H1 (cell line): ENCODE results near the gene ARRB1. TPM values are rescaled to one million over a fixed set of nuclear protein-coding genes. Genes with fewer than 3 reads are reported as not detected.
A peak's percentile ranks its signal among the peaks of the same experiment; 100 is the strongest.

Source experiments
- CTCF ChIA-PET: fragments of 300-600 bp; sonication (Branson Sonifier 250); formaldehyde crosslinking; loops from one replicate; lab custom pipeline; 2021; ENCODE audit not compliant: partially characterized antibody; lab: Charles Lee
- POLR2A ChIA-PET: fragments of 300-600 bp; sonication (Branson Sonifier 250); formaldehyde crosslinking; loops from one replicate; lab custom pipeline; 2021; ENCODE audit warnings: inconsistent platforms; ENCODE audit not compliant: partially characterized antibody; lab: Charles Lee
- DNase-seq, 2 experiments: peaks; one replicate each; pipeline versions ENCODE4 v3.0.0 to v3.0.0-alpha.2; 2010 to 2022; ENCODE audit warnings: low spot score in 2 of 2, low read depth in 1 of 2, mixed read lengths in 1 of 2
- FAIRE-seq: peaks from 2 replicates; lab custom pipeline; 2011; peaks lifted over from hg19 to GRCh38; lab: Jason Lieb, UNC
- H2AFZ ChIP-seq: 2 replicates; pipeline ENCODE4 v1.8.1; 2012; ENCODE audit warnings: low read length, inconsistent platforms
- H2AK5ac ChIP-seq: 2 replicates; pipeline ENCODE4 v1.6.1; 2013; ENCODE audit warnings: low read depth, low read length
- H2BK120ac ChIP-seq: replicated peaks from 2 replicates; pipeline ENCODE3; 2013; ENCODE audit warnings: low read depth, low read length, inconsistent platforms
- H2BK12ac ChIP-seq: 2 replicates; pipeline ENCODE4 v1.6.1; 2013; ENCODE audit warnings: low read depth, low read length
- H2BK15ac ChIP-seq: 2 replicates; pipeline ENCODE4 v1.6.1; 2013; ENCODE audit warnings: low read length
- H2BK20ac ChIP-seq: 2 replicates; pipeline ENCODE4 v1.6.1; 2013; ENCODE audit warnings: low read length
- H2BK5ac ChIP-seq: 2 replicates; pipeline ENCODE4 v1.6.1; 2013; ENCODE audit warnings: low read depth, low read length
- H3K14ac ChIP-seq: 2 replicates; pipeline ENCODE4 v1.6.1; 2013; ENCODE audit warnings: inconsistent platforms; ENCODE audit not compliant: insufficient read length
- H3K18ac ChIP-seq: 2 replicates; pipeline ENCODE4 v1.6.1; 2013; ENCODE audit warnings: low read length; ENCODE audit errors: extremely low read depth
- H3K23ac ChIP-seq: 2 replicates; pipeline ENCODE4 v1.6.1; 2013; ENCODE audit warnings: inconsistent platforms; ENCODE audit not compliant: insufficient read length
- H3K23me2 ChIP-seq: 2 replicates; pipeline ENCODE4 v1.6.1; 2013; ENCODE audit warnings: low read depth, low read length
- H3K27ac ChIP-seq: 2 replicates; pipeline ENCODE4 v1.6.1; 2011; ENCODE audit warnings: low read depth, low read length, inconsistent platforms
- H3K27me3 ChIP-seq, 4 experiments: replicated peaks in 1 of 4; 1 replicate in 1 of 4; 2 replicates in 3 of 4; pipeline versions ENCODE4 v1.6.1 to v1.8.1; 2011 to 2013; ENCODE audit warnings: low read length in 3 of 4, mild to moderate bottlenecking in 3 of 4, inconsistent platforms in 2 of 4, mixed read lengths in 2 of 4, moderate library complexity in 1 of 4; ENCODE audit not compliant: control insufficient read depth in 3 of 4, insufficient read depth in 3 of 4; ENCODE audit errors: extremely low read depth in 1 of 4
- H3K36me3 ChIP-seq, 4 experiments: 2 replicates each; pipeline versions ENCODE4 v1.6.1 to v1.8.1; 2011 to 2013; ENCODE audit warnings: mild to moderate bottlenecking in 4 of 4, low read length in 3 of 4, moderate library complexity in 2 of 4, control low read depth in 1 of 4, inconsistent platforms in 1 of 4; ENCODE audit not compliant: insufficient read depth in 4 of 4, control insufficient read depth in 2 of 4
- H3K4ac ChIP-seq: replicated peaks from 2 replicates; pipeline ENCODE3; 2013; ENCODE audit warnings: low read length, low read depth, mixed read lengths, inconsistent platforms; ENCODE audit not compliant: insufficient read length
- H3K4me1 ChIP-seq, 4 experiments: replicated peaks in 1 of 4; 1 replicate in 1 of 4; 2 replicates in 3 of 4; pipeline versions ENCODE4 v1.6.1 to v1.8.1; 2011 to 2013; ENCODE audit warnings: low read length in 3 of 4, inconsistent platforms in 2 of 4, mixed read lengths in 1 of 4; ENCODE audit not compliant: insufficient read depth in 4 of 4, control insufficient read depth in 3 of 4
- H3K4me2 ChIP-seq, 2 experiments: 2 replicates each; pipeline versions ENCODE4 v1.6.1 to v1.8.1; 2011 to 2013; ENCODE audit warnings: low read depth in 2 of 2, low read length in 2 of 2, control low read depth in 1 of 2, inconsistent platforms in 1 of 2, mild to moderate bottlenecking in 1 of 2; ENCODE audit not compliant: insufficient read depth in 1 of 2
- H3K4me3 ChIP-seq, 4 experiments: fragments of 200-600, 300-600 bp in 1 of 4; sonication (generic), shearing (Covaris generic), sonication (Bioruptor Twin) in 1 of 4; 2 replicates each; pipeline versions ENCODE4 v1.5.1 to v1.8.1; 2011 to 2016; ENCODE audit warnings: low read length in 4 of 4, low read depth in 3 of 4, control low read depth in 2 of 4, inconsistent platforms in 2 of 4, mild to moderate bottlenecking in 2 of 4, mixed read lengths in 1 of 4, moderate library complexity in 1 of 4; ENCODE audit not compliant: insufficient read depth in 2 of 4; ENCODE audit errors: extremely low read depth in 1 of 4
- H3K56ac ChIP-seq: replicated peaks from 2 replicates; pipeline ENCODE3; 2013; ENCODE audit warnings: low read depth, mild to moderate bottlenecking, mixed read lengths, low read length, inconsistent platforms; ENCODE audit not compliant: insufficient read length
- H3K79me1 ChIP-seq: 2 replicates; pipeline ENCODE4 v1.6.1; 2013; ENCODE audit warnings: low read depth, low read length, control low read depth
- H3K79me2 ChIP-seq, 2 experiments: 2 replicates each; pipeline versions ENCODE4 v1.6.1 to v1.8.1; 2012 to 2013; ENCODE audit warnings: low read length in 2 of 2, mild to moderate bottlenecking in 2 of 2, inconsistent platforms in 1 of 2; ENCODE audit not compliant: insufficient read depth in 2 of 2, control insufficient read depth in 1 of 2
- H3K9ac ChIP-seq, 4 experiments: replicated peaks in 1 of 4; 1 replicate in 1 of 4; 2 replicates in 3 of 4; pipeline versions ENCODE4 v1.6.1 to v1.8.1; 2011 to 2013; ENCODE audit warnings: low read depth in 3 of 4, low read length in 3 of 4, control low read depth in 2 of 4, mild to moderate bottlenecking in 2 of 4, moderate library complexity in 2 of 4, inconsistent platforms in 1 of 4; ENCODE audit errors: extremely low read depth in 1 of 4
- H3K9me3 ChIP-seq, 2 experiments: 2 replicates each; pipeline versions ENCODE4 v1.6.1 to v1.8.1; 2012 to 2013; ENCODE audit warnings: mild to moderate bottlenecking in 2 of 2, moderate library complexity in 2 of 2, control low read depth in 1 of 2, inconsistent platforms in 1 of 2, low read depth in 1 of 2, low read length in 1 of 2, mixed read lengths in 1 of 2; ENCODE audit not compliant: insufficient read depth in 2 of 2
- H4K20me1 ChIP-seq, 2 experiments: replicated peaks in 1 of 2; 2 replicates each; pipeline versions ENCODE3 to v1.8.1; 2011 to 2013; ENCODE audit warnings: inconsistent platforms in 2 of 2, low read length in 2 of 2, mild to moderate bottlenecking in 1 of 2; ENCODE audit not compliant: insufficient read depth in 2 of 2, control insufficient read depth in 1 of 2
- H4K5ac ChIP-seq: 2 replicates; pipeline ENCODE4 v1.6.1; 2013; ENCODE audit warnings: low read length, low read depth, mixed read lengths, inconsistent platforms; ENCODE audit not compliant: insufficient read length
- H4K8ac ChIP-seq: 2 replicates; pipeline ENCODE4 v1.8.0; 2013; ENCODE audit warnings: mild to moderate bottlenecking, moderate library complexity, low read length, inconsistent platforms; ENCODE audit not compliant: insufficient read depth; ENCODE audit errors: extremely low read depth
- H4K91ac ChIP-seq: replicated peaks from 2 replicates; pipeline ENCODE3; 2013; ENCODE audit warnings: low read length, mixed read lengths, inconsistent platforms; ENCODE audit not compliant: insufficient read length
- BRCA1 ChIP-seq: IDR thresholded peaks from 2 replicates; pipeline ENCODE4 v1.6.1; 2012; ENCODE audit warnings: low read depth, low read length, improper control_type of control experiment
- EP300 ChIP-seq, 2 experiments: IDR thresholded peaks; 1 replicate in 1 of 2; 2 replicates in 1 of 2; pipeline ENCODE4 v1.6.1; 2011 to 2012; ENCODE audit warnings: low read depth in 2 of 2, low read length in 2 of 2, mild to moderate bottlenecking in 2 of 2, borderline replicate concordance in 1 of 2, inconsistent platforms in 1 of 2, moderate library complexity in 1 of 2
- FOSL1 ChIP-seq: IDR thresholded peaks from 2 replicates; pipeline ENCODE4 v1.6.1; 2011; ENCODE audit warnings: mild to moderate bottlenecking, low read depth, low read length, moderate library complexity; ENCODE audit not compliant: insufficient read depth
- JUND ChIP-seq: IDR thresholded peaks from 2 replicates; pipeline ENCODE4 v1.6.1; 2011; ENCODE audit warnings: mild to moderate bottlenecking, improper control_type of control experiment, low read length
- POU5F1 ChIP-seq: IDR thresholded peaks from 2 replicates; pipeline ENCODE4 v1.6.1; 2011; ENCODE audit warnings: low read depth, mild to moderate bottlenecking, low read length, moderate library complexity
- RNF2 ChIP-seq: fragments of 200-900, 300-1000 bp; sonication (generic); IDR thresholded peaks from 2 replicates; pipeline ENCODE4 v1.7.1; 2016; ENCODE audit warnings: borderline replicate concordance, low read depth, mild to moderate bottlenecking, antibody characterized with exemption, low read length; ENCODE audit not compliant: poor library complexity, severe bottlenecking; ENCODE audit errors: missing control alignments
- SIX5 ChIP-seq: IDR thresholded peaks from 2 replicates; pipeline ENCODE4 v1.6.1; 2011; ENCODE audit warnings: mild to moderate bottlenecking, low read depth, low read length
- USF2 ChIP-seq: IDR thresholded peaks from 2 replicates; pipeline ENCODE4 v1.6.1; 2011; ENCODE audit warnings: low read length, improper control_type of control experiment
- ZNF274 ChIP-seq: IDR thresholded peaks from 2 replicates; pipeline ENCODE4 v1.7.0; 2012; ENCODE audit warnings: low read length, borderline replicate concordance; ENCODE audit errors: extremely low read depth
- WGBS, 2 experiments: shearing (Covaris generic) in 1 of 2; methylation state at CpG; one replicate each; pipeline versions ENCODE4 v1.1.6 to v1.1.7; 2013 to 2015; ENCODE audit warnings: low lambda C conversion rate in 2 of 2, mixed read lengths in 2 of 2, inconsistent platforms in 1 of 2, low coverage in 1 of 2, missing lambda C conversion rate in 1 of 2; ENCODE audit not compliant: insufficient replicate concordance in 2 of 2, insufficient coverage in 1 of 2, insufficient read length in 1 of 2; ENCODE audit errors: extremely low coverage in 1 of 2, missing lambda C conversion rate in 1 of 2; 5-methylcytosine and 5-hydroxymethylcytosine counted together
- polyA plus RNA-seq, 7 experiments: library from polyadenylated mRNA; depleted of rRNA in 3 of 7; stranded (reverse) in 5 of 7; unstranded in 2 of 7; fragments of >200 nt in 5 of 7; fragments of 200-250 nt in 2 of 7; gene quantifications; 1 replicate in 5 of 7; 2 replicates in 1 of 7; 4 replicates in 1 of 7; pipeline versions ENCODE4 v1.2.1 to v1.2.3, GENCODE V29; 2011 to 2013; ENCODE audit warnings: missing spikeins in 2 of 7, mixed read lengths in 2 of 7
- total RNA-seq: library from RNA; stranded (reverse); fragmentation: NEBNext Ultra II Directional; extraction: Animal tissue kit (Norgen Biotek cat#: 25700); gene quantifications from 2 replicates; pipeline ENCODE4 v1.2.1, GENCODE V29; 2021

The ARRB1 gene
- total and polyA plus RNA-seq, 2 of the 8 experiments (the other 6 are each of a cell fraction or from before 2014, with no cell fraction given): 9.4 to 31.8 TPM

DNA sequence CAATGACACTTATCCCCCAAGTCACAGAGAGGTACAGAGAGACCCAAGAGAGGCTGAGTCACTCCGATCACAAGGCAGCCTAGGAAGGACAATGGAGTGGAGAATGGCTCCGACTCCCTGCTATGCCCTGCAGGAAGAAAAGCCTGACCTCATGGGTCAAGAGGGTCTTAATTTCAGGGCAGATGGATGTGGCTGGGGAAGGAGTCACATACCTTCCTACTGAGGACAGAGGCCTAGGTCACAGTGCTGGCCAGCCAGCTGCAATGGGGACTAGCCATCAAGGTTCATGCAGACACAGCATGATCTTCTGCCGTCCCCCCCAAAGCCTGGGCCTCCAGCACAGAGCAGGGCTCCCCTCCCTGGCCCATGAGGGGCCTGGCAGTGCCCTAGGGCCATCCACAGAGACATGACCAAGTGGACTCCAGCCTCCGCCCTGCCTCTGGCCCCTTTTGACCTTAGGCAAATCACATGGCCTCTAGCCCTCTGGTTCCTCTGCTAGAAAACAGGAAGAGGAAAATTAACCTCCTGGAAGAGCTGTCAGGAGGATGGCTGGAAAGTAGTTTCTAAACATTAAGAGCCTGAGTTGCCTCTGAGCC, 1.8 kb downstream of the ARRB1 start:
- Histone ChIP-seq H3K56ac (no peak overlapping the region), H3K23ac (no peak overlapping the region), H3K18ac (peak overlapping the region; percentile 73; the same call in 1 of the 2 replicates), H4K20me1 (peaks cover 0 to 4% of the 10 kb centered on the region in 2 experiments), H2AFZ (no peak overlapping the region), H3K36me3 (no peaks in the 10 kb centered on the region), H3K4me2 (peak overlapping the region; percentile 19 to 98; a peak in 2 of 4 replicates), H3K9me3 (no peaks in the 10 kb centered on the region), H3K4me3 (no peak overlapping the region), H3K4me1 (peaks cover 10 to 31% (median 15%) of the 10 kb centered on the region in 4 experiments), H4K91ac (peak overlapping the region; percentile 83), H3K79me1 (peaks cover 9% of the 10 kb centered on the region), H2AK5ac (peak overlapping the region; percentile 91; the same call in 1 of the 2 replicates), H3K27ac (no peak overlapping the region), H3K9ac (no peak overlapping the region), H2BK15ac (peak overlapping the region; percentile 0; the same call in 1 of the 2 replicates), H3K27me3 (peaks cover 4 to 11% (median 10%) of the 10 kb centered on the region in 4 experiments; a peak in 6 of 7 replicates), H3K4ac (peak overlapping the region; percentile 16), H2BK120ac (no peak overlapping the region), H3K79me2 (peaks cover 0 to 3% of the 10 kb centered on the region in 2 experiments; a peak in 1 of 4 replicates), H2BK5ac (peak overlapping the region; percentile 61; the same call in 1 of the 2 replicates), H3K14ac (no peak overlapping the region), H2BK12ac (peak overlapping the region; percentile 95; the same call in 1 of the 2 replicates), H3K23me2 (peaks cover 19% of the 10 kb centered on the region), H2BK20ac (peak overlapping the region; percentile 87; the same call in 1 of the 2 replicates), H4K8ac (no peak overlapping the region), H4K5ac (no peak overlapping the region)
- CTCF ChIA-PET: interaction anchor here (0.6 to 2.3 kb wide), 14 partner anchors 10 to 145 kb away, joined by 3 to 16 read pairs (median 4); no protein-coding TSS in a partner anchor
- POLR2A ChIA-PET: interaction anchor here (0.6 to 6.6 kb wide), 5 partner anchors 10 to 74 kb away, joined by 3 to 72 read pairs (median 5); no protein-coding TSS in a partner anchor
- FAIRE-seq (no peak), DNase-seq (no peak)
- 87% methylated on average over 3 of the region's 4 CpGs; no CpG with 5 or more reads in 1 of the 2 experiments for WGBS, 2 experiments
- TF ChIP-seq RNF2: no peak
- no peak for TF ChIP-seq POU5F1
- TF ChIP-seq ZNF274: no peak
- TF ChIP-seq EP300 (IDR thresholded peaks at IDR 0.05; ENCODE audit: borderline replicate concordance in 1 of 2, low read depth in 2 of 2, low read length in 2 of 2): no peak
- no peak for TF ChIP-seq BRCA1
- TF ChIP-seq FOSL1: no peak
- no peak for TF ChIP-seq JUND
- no peak for TF ChIP-seq SIX5
- no peak for TF ChIP-seq USF2
